Measurements from ENCODE around the gene ANGPTL8.

The ANGPTL8 gene

DNA sequence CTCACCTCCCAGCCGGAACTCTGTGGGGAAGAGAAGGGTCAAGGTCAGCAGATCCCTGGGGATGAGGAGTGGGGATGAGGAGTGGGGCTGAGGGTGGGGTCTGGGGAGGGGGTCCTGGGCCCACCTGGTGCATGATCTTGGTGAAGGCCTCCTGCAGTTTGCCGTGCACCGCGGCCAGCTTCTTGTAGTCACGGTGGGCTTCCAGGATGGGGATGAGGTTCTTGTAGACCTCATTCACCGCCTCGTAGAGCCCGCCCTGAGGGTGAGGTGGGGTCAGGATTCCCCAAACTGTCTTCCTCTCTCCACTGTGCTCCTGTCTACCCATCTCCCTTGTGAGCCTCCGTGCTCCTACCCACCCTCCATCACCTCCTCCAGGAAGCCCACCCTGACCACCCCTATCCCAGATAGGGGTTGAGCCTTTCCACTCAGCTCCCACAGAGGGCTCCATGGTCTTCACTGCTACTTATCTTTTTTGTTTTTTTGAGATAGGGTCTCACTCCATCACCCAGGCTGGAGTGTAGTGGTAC is 35.3 kb upstream of the ANGPTL8 start:
- DNase-seq, result no peak

GRCh38 chr19:11204943-11205349 is 34.5 kb upstream of the ANGPTL8 start:
- DNase-seq, result no peak

- DNase-seq, result no peak
These were observed 33.4 kb upstream of the ANGPTL8 start for GRCh38 chr19:11205939-11206570.

DNA sequence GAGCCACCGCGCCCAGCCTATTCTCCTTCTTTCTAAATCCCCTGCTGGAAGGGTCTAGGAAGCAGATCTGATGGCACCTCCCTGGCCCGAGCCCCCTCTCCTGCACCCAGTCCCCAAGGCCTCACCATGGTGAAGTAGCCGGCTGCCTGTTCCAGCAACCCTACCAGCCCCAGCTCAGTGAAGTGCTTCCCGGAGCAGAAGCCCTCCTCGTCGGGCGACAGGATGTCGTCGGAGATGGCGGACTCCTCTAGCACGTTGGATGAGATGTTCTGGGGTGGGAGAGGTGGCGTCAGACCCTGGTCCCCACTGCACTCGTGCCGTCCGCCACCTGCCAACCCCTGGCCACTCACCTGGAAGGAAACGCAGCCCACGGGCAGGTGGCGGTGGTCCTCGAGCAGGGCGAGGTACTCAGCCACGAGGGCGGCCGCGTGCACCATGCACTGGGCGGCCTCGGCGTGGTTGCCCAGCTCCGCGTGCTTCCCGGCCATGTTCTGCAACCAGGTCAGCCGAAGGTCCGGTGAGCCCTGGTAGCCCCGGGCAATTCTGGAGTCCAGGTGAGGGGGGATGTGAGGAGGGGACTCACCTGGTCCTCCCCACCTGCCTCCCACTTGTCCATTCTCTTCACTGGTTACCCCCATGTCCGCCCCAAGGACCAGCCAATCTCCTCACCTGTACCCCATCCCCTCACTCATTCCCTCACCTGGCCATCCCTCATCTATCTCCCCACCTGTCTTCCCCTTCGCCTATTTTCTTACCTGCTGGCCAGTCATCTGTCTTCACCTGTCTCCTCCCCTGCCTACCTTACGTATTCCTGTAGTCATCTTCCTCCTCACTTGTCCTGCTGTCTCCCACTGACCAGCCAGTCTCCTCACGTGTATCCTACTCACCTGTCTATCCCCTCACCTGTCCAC is 30.6 kb upstream of the ANGPTL8 start:
- DNase-seq, result no peak

DNA sequence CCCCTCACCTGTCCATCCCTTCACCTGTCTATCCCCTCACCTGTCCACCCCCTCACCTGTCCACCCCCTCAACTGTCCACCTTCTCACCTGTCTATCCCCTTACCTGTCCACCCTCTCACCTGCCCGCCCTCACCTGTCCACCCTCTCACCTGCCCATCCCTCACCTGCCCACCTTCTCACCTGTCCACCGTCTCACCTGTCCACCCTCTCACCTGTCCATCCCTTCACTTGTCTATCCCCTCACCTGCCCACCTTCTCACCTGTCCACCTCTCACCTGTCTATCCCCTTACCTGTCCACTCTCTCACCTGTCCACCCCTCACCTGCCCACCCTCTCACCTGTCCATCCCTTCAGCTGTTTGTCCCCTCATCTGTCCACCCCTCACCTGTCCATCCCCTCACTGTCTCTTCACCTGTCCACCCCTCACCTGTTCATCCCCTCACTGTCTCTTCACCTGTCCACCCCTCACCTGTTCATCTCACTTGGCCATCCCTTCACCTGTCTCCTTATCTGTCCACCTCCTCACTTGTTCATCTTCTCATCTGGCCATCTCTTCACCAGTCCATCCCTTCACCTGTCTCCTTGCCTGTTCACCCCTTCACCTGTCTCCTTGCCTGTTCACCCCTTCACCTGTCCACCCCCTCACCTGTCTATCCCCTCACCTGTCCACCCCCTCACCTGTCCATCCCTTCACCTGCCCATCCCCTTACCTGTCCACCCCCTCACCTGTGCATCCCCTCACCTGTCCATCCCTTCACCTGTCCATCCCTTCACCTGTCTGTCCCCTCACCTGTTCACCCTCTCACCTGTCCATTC is 29.4 kb upstream of the ANGPTL8 start:
- no peak for DNase-seq

DNA sequence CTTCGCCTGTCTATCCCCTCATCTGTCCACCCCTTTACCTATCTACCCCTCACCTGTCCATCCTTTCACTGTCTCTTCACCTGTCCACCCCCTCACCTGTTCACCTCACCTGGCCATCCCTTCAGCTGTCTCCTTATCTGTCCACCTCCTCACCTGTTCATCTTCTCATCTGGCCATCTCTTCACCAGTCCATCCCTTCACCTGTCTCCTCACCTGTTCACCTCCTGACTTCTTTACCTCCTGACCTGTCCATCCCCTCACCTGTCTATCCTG is 28.8 kb upstream of the ANGPTL8 start:
- DNase-seq, result no peak

DNA sequence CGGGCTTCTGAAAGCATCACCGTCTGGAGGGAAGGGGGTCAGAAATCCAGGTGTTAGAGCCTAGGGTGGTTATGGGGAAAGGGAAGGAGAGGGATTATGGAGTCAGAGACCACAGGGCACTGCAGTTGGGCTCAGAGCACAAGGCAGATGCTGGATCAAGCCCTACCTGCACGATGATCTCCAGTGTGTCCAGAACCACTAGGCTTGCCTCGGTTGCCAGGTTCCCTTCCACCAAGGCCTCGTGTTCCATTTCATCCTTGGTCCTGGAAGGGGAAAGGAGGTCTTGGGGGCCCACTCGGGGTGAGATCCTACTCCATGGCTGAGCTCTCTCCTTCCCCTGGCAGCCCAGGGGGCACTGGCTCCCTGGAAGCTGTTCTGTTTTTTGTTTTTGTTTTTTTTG is 25.0 kb upstream of the ANGPTL8 start:
- no peak for DNase-seq

DNA sequence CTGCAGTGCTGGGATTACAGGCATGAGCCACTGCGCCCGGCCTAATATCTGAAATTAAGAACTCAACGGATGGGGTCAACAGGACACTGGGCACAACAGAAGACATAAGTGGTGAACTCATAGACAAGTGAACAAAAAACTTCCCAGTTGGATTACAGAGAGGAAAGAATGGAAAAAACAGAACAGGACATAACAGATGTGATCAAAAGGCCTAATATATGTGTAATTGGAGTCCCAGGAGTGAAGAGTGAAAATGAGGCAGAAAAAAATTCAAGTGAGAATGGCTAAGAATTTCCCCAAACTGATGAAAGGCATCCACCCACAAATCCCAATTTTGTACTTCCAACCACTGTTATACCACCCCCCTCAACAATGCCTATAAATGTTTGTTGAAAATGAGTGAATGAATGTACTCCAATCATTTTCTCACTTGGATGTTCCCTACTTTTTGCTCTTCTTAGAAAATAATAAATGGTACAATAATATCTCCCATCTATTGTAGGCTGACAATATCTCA is 18.3 kb upstream of the ANGPTL8 start:
- DNase-seq, result no peak

DNA sequence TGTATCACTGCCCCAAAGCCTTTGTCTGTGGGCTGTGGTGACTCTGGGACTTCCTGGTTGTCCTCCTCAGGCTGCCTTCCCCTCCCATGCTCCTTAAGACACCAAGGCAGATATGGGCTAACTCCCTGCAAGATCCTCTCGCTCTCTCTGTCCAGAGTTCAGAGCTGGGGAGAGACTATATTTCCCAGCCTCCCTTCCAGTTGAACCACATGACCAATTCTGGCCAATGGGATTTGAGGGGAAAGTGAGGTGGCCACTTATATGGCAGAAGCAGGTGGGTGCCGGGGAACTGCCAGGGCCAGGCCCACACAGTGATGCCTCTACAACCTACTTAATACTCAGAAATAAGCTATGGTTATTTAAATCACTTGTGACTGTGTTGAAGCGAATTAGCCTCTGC is 16.2 kb upstream of the ANGPTL8 start:
- DNase-seq, result no peak

DNA sequence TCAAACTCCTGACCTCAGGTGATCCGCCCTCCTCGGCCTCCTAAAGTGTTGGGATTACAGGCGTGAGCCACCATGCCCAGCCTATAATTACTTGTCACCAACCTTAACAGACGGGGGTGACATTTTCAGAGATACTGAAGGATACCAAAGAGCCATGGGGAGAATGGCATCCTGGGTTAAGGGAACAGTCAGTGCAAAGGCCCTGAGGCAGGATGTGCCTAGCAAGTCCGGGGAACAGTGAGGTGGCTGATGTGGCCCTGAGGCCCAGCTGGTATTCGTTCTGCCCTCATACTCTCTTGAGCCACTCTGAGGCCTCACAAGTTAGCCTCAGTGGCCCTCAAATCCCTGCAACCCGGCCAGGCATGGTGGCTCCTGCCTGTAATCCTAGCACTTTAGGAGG is 15.0 kb upstream of the ANGPTL8 start:
- DNase-seq, result no peak

DNA sequence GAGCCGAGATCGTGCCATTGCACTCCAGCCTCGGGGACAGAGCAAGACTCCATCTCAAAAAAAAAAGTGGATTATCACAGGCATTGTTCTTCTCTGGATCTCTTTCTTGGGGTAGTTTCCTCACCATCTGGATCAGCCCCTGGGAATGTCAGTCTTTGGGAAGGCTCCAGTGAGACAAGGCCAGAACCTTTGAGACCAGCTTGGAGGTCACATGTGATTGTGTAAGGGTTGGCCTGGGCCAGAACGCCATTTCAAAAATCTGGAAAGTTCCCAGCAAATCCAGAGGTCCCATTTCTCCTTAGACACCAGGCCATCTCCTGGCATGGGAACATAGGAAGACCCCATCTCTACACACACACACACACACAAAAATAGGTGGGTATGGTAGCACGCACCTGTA is 14.2 kb upstream of the ANGPTL8 start:
- no peak for DNase-seq

- DNase-seq, result no peak
These were observed 13.6 kb upstream of the ANGPTL8 start for GRCh38 chr19:11225815-11226214.

GRCh38 chr19:11226716-11227166 is 12.7 kb upstream of the ANGPTL8 start:
- DNase-seq, result no peak

GRCh38 chr19:11227195-11227886 is 12.1 kb upstream of the ANGPTL8 start:
- DNase-seq, result no peak

DNA sequence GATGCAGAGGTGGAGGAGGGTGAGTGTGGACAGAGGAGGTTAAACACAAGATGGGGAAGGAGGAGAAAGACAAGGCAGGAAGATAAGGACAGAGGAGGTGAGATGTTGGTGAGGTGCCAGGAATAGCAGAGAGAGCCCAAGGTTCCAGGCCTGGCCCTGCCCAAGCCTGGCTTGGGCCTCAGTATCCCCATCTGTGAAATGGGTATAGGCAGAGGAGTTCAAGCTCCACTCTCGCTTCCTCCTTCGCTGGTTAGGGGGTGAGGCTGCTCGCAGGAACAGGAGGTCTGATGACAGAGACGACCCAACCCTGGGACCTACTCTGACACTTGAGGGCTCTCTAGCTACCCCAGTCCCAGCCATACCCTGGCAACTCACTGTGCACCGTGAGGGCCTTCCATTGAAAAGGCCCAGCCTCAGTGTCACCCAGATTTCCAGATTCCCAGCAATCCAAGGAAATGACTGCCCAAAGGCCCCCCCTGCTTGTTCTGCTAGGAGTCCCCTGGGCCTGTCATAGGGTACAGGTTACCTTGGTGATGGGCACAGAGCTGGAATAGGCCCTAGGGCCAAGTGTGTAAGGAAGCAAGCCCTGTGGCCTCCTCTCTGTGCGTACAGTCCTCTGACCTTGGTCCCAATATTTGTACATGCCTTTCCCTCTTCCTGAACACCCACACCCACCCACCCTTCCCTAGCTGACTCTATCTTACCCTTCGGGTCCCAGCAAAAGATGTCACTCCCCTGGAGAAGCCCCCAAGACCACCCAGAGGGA is 8.6 kb upstream of the ANGPTL8 start:
- no peak for DNase-seq

GRCh38 chr19:11232555-11232954 is 6.9 kb upstream of the ANGPTL8 start:
- DNase-seq, result no peak

GRCh38 chr19:11233073-11233472 is 6.3 kb upstream of the ANGPTL8 start:
- DNase-seq, result no peak

DNA sequence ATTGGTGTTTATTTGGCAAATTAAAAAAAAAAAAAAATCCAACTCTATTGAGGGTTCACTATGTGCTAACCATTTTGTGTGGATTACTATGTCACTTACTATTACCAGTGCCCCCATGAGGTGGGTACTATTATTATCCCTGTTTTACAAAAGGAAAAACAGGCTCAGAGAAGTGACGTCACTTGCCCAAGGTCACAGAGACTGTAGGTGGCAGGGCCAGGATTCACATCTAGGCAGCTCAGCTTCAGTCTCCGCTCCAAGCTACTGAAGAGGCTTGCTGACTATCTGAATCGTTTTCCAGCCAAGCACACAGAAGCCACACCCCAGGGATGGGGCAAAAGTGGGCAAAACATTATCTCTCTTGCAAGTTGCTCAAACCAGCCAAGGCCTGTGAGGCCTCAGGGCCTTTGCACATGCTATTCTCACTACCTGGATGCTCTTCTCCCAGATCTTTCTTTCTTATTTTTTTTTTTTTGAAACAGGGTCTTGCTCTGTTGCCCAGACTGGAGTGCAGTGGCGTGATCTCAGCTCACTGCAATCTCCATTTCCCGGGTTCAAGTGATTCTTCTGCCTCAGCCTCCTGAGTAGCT is 4.8 kb upstream of the ANGPTL8 start:
- no peak for DNase-seq

GRCh38 chr19:11236324-11237301 is 2.8 kb upstream of the ANGPTL8 start:
- DNase-seq, result no peak

DNA sequence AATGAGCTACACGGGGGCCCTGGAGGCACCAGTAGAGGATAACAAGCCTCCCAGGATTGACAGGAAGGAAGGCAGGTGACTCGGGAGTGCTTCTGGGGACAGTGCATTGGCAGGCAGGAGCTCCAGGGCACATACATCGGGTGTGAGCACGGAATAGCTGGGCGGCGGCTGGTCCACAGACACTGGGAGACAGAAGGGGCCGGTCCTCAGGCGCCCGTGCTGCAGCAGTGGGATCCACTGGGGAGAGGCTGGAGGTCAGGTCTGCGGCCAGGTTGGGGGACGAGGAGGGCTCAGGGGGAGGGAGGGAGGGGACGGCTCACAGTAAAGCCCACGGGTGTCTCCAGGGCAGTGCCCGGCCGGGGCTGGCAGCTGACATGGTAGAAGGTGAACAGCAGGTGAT is 2.1 kb upstream of the ANGPTL8 start:
- no peak for DNase-seq

Measured in stimulated activated CD4-positive, alpha-beta T cell treated with anti-CD3 and anti-CD28 coated beads, Interleukin-4, amount 100 ng/mL, for 4 hours (primary cell).